ENCODE data around the gene PSAT1.

The PSAT1 gene

GRCh38 chr9:78320030-78320693 lies 23.2 kb downstream of the PSAT1 start:
- DNase-seq: no peak

- DNase-seq: no peak
Measured at GRCh38 chr9:78320875-78321496, 24.1 kb downstream of the PSAT1 start.

GRCh38 chr9:78321505-78321904 lies 24.6 kb downstream of the PSAT1 start:
- DNase-seq: no peak

- DNase-seq: no peak
Measured at GRCh38 chr9:78324068-78324650, 27.2 kb downstream of the PSAT1 start.

- no peak for DNase-seq
Measured at GRCh38 chr9:78324682-78325081, 27.8 kb downstream of the PSAT1 start.

GRCh38 chr9:78325343-78325742 lies 28.4 kb downstream of the PSAT1 start:
- no peak for DNase-seq

GRCh38 chr9:78325846-78326360 lies 29.0 kb downstream of the PSAT1 start:
- DNase-seq: no peak

- DNase-seq: no peak
Measured at GRCh38 chr9:78326564-78326963, 29.6 kb downstream of the PSAT1 start.

GRCh38 chr9:78332381-78332780 lies 35.5 kb downstream of the PSAT1 start:
- DNase-seq: no peak

- no peak for DNase-seq
Measured at GRCh38 chr9:78348848-78349247, 51.9 kb downstream of the PSAT1 start.

GRCh38 chr9:78351816-78352215 lies 54.9 kb downstream of the PSAT1 start:
- no peak for DNase-seq

GRCh38 chr9:78354324-78354973 lies 57.5 kb downstream of the PSAT1 start:
- DNase-seq: no peak

- no peak for DNase-seq
Measured at GRCh38 chr9:78354989-78355388, 58.1 kb downstream of the PSAT1 start.

GRCh38 chr9:78356634-78357033 lies 59.7 kb downstream of the PSAT1 start:
- DNase-seq: no peak

GRCh38 chr9:78357165-78357873 lies 60.4 kb downstream of the PSAT1 start:
- DNase-seq: no peak

GRCh38 chr9:78358329-78359051 lies 61.6 kb downstream of the PSAT1 start:
- DNase-seq: no peak

GRCh38 chr9:78363221-78363620 lies 66.3 kb downstream of the PSAT1 start:
- DNase-seq: no peak

- no peak for DNase-seq
Measured at GRCh38 chr9:78365748-78366697, 69.1 kb downstream of the PSAT1 start.

GRCh38 chr9:78366827-78367226 lies 69.9 kb downstream of the PSAT1 start:
- no peak for DNase-seq

GRCh38 chr9:78368236-78368635 lies 71.3 kb downstream of the PSAT1 start:
- DNase-seq: no peak

- DNase-seq: peak; percentile 36
Measured at GRCh38 chr9:78369639-78370219, 72.8 kb downstream of the PSAT1 start.
